GM12878 (cell line): ENCODE measurements around the gene CHL1. TPM values are rescaled to one million over a fixed set of nuclear protein-coding genes. Genes with fewer than 3 reads are reported as not detected.

ENCODE experiments used
- ATAC-seq: fragments of 200-7000 bp; cut with Tn5 transposase; 3 replicates; pipeline ENCODE4 v1.9.1; 2020; ENCODE audit warnings: mild to moderate bottlenecking, moderate library complexity
- BruUV-seq: library from RNA; stranded (reverse); fragments of 400-500 nt; replicated peaks from 2 replicates; lab custom pipeline; 2021; lab: Mats Ljungman, UMichigan
- CTCF ChIA-PET: fragments of 300-600 bp; sonication (Branson Sonifier 250); formaldehyde crosslinking; extraction: SDS; loops from one replicate; lab custom pipeline; 2021; ENCODE audit warnings: inconsistent platforms; lab: Yijun Ruan, JAX
- POLR2A ChIA-PET: fragments of 350-600 bp; formaldehyde crosslinking; extraction: SDS; loops from one replicate; lab custom pipeline; 2021; ENCODE audit warnings: inconsistent platforms; lab: Charles Lee
- RAD21 ChIA-PET: fragments of 300-600 bp; sonication (Branson Sonifier 250); formaldehyde crosslinking; loops from one replicate; lab custom pipeline; 2023; ENCODE audit warnings: antibody characterized with exemption; ENCODE audit not compliant: unreplicated experiment; lab: Charles Lee
- SMC1A ChIA-PET: fragments of 300-600 bp; sonication (Branson Sonifier 250); formaldehyde crosslinking; loops from one replicate; lab custom pipeline; 2023; ENCODE audit not compliant: unreplicated experiment, uncharacterized antibody; lab: Charles Lee
- DNase-seq: peaks from one replicate; pipeline ENCODE4 v3.0.0-alpha.2; 2011; ENCODE audit warnings: low read depth, low spot score
- FAIRE-seq: peaks from 3 replicates; lab custom pipeline; 2011; peaks lifted over from hg19 to GRCh38; lab: Jason Lieb, UNC
- H2AFZ ChIP-seq: 2 replicates; pipeline ENCODE4 v1.6.0; 2011; ENCODE audit warnings: low read depth, low read length, control low read depth; ENCODE audit not compliant: control insufficient read depth
- H3K27ac ChIP-seq: 2 replicates; pipeline ENCODE4 v1.5.1; 2011; ENCODE audit warnings: control low read depth; ENCODE audit not compliant: control insufficient read depth, insufficient read depth
- H3K27me3 ChIP-seq, 2 experiments: replicated peaks in 1 of 2; 2 replicates each; pipeline versions ENCODE4 v1.6.0 to v1.6.1; 2011; ENCODE audit warnings: low read length in 1 of 2; ENCODE audit not compliant: control insufficient read depth in 2 of 2, insufficient read depth in 2 of 2
- H3K36me3 ChIP-seq, 2 experiments: 2 replicates each; pipeline ENCODE4 v1.5.1; 2011; ENCODE audit warnings: low read length in 1 of 2; ENCODE audit not compliant: control insufficient read depth in 2 of 2, insufficient read depth in 2 of 2
- H3K4me1 ChIP-seq: 2 replicates; pipeline ENCODE4 v1.6.1; 2011; ENCODE audit warnings: mild to moderate bottlenecking, low read length, moderate library complexity, mixed read lengths; ENCODE audit not compliant: control insufficient read depth, insufficient read depth
- H3K4me2 ChIP-seq: 2 replicates; pipeline ENCODE4 v1.6.0; 2011; ENCODE audit warnings: control low read depth; ENCODE audit not compliant: control insufficient read depth, insufficient read depth
- H3K4me3 ChIP-seq: fragments of 200-600 bp; sonication (generic); 2 replicates; pipeline ENCODE4 v1.5.1; 2016
- H3K79me2 ChIP-seq: 2 replicates; pipeline ENCODE4 v1.6.0; 2011; ENCODE audit warnings: low read length; ENCODE audit not compliant: control insufficient read depth, insufficient read depth
- H3K9ac ChIP-seq: 2 replicates; pipeline ENCODE4 v1.8.0; 2011; ENCODE audit warnings: low read length, control low read depth, mixed read lengths; ENCODE audit not compliant: control insufficient read depth, insufficient read depth
- H3K9me3 ChIP-seq: replicated peaks from 3 replicates; pipeline ENCODE4 v1.5.1; 2011; ENCODE audit warnings: mild to moderate bottlenecking, low read length; ENCODE audit not compliant: control insufficient read depth, insufficient read depth
- H4K20me1 ChIP-seq: 2 replicates; pipeline ENCODE4 v1.6.0; 2011; ENCODE audit not compliant: control insufficient read depth, insufficient read depth
- CHD1 ChIP-seq: IDR thresholded peaks from 2 replicates; pipeline ENCODE4 v1.6.1; 2012; ENCODE audit warnings: low read depth, low read length, improper control_type of control experiment
- CHD4 ChIP-seq: fragments of 200-600 bp; sonication (generic); IDR thresholded peaks from 2 replicates; pipeline ENCODE4 v1.6.1; 2016; ENCODE audit warnings: mild to moderate bottlenecking
- HDAC6 ChIP-seq: fragments of 200-600 bp; sonication (generic); IDR thresholded peaks from one replicate; pipeline ENCODE4 v1.8.0; 2017; ENCODE audit warnings: antibody characterized with exemption; ENCODE audit not compliant: unreplicated experiment
- WGBS: methylation state at CpG from one replicate; pipeline ENCODE4 v1.1.6; 2016; ENCODE audit warnings: low lambda C conversion rate; ENCODE audit not compliant: insufficient replicate concordance, insufficient coverage; ENCODE audit errors: missing lambda C conversion rate; 5-methylcytosine and 5-hydroxymethylcytosine counted together
- in situ Hi-C: fragments of 300-500 bp; cut with MboI; formaldehyde crosslinking; loops from 9 replicates; pipeline ENCODE4 v1.14.3; 2018; ENCODE audit warnings: mixed read lengths
- intact Hi-C: fragments of 100-400 bp; cut with micrococcal nuclease; formaldehyde crosslinking; loops from one replicate; pipeline ENCODE4 v1.14.2; 2022; ENCODE audit not compliant: unreplicated experiment
- polyA plus RNA-seq, 11 experiments: library from polyadenylated mRNA; depleted of rRNA in 4 of 11; unstranded in 6 of 11; stranded (reverse) in 5 of 11; fragments of >200 nt; fragmentation: Nextera tagmentation in 4 of 11; fragmentation: Illumina TruSeq in 1 of 11; extraction: Ambion mirVana in 4 of 11; extraction: Trizol in 1 of 11; gene quantifications; 1 replicate in 1 of 11; 2 replicates in 10 of 11; pipeline versions ENCODE4 v1.2.1 to v1.2.3, GENCODE V29; 2011 to 2016; ENCODE audit warnings: inconsistent platforms in 2 of 11, missing spikeins in 2 of 11, low read depth in 1 of 11
- total RNA-seq, 4 experiments: library from RNA; depleted of rRNA in 3 of 4; stranded (reverse); fragments of >200 nt in 3 of 4; fragmentation: Illumina TruSeq in 1 of 4; extraction: Trizol in 1 of 4; gene quantifications; 2 replicates each; pipeline versions ENCODE4 v1.2.1 to v1.2.3, GENCODE V29; 2013 to 2021
- TF ChIP-seq, protein P1 (sequence below): fragments of 450-650 bp; IDR thresholded peaks from 2 replicates; pipeline ENCODE4 v1.6.1; 2016; ENCODE audit warnings: mild to moderate bottlenecking, moderate library complexity, borderline replicate concordance

Gene CHL1
- total and polyA plus RNA-seq, 10 of the 15 experiments (the other 5 are each of a cell fraction or from before 2014, with no cell fraction given) = 0.71 to 30.4 (median 1.8) TPM

DNA sequence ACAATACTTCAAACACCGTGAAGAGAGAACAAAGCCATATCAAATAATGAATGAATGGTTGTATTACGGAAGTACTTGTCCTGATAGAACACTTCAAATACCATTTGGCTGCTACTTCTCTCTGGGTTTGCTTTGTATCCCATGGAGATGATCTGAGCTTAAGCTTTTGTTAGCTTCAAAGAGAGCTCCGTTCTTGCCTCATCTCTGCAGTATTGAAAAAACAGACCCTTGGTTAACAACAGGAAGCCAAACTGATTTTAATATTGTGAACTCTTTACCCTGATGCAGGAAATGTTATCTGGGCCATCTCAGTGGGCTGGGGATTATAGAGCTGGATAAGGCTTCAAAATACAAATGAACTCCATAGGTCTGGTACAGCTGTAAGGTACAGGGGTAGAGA is 101.0 kb downstream of the CHL1 start:
- ChIA-PET POLR2A (no interaction called here), RAD21 (interaction anchor here (1.3 kb wide), 1 partner anchor 57 kb away, joined by 5 read pairs; no protein-coding TSS in a partner anchor), SMC1A (interaction anchor here (0.9 to 4.7 kb wide), 6 partner anchors 8 to 54 kb away, joined by 3 to 31 read pairs (median 4); no protein-coding TSS in a partner anchor), CTCF (interaction anchor here (0.8 kb wide), 1 partner anchor 15 kb away, joined by 3 read pairs; no protein-coding TSS in a partner anchor)
- Histone ChIP-seq H2AFZ (no peak overlapping the region), H3K4me3 (no peak overlapping the region), H4K20me1 (no peaks in the 10 kb centered on the region), H3K36me3 (no peaks in the 10 kb centered on the region), H3K9ac (no peak overlapping the region), H3K4me2 (no peak overlapping the region), H3K4me1 (no peaks in the 10 kb centered on the region), H3K27me3 (no peaks in the 10 kb centered on the region), H3K9me3 (no peaks in the 10 kb centered on the region), H3K27ac (no peak overlapping the region), H3K79me2 (no peaks in the 10 kb centered on the region)
- DNase-seq = no peak
- intact Hi-C loops = no loop called here
- in situ Hi-C loops = no loop called here
- no TSS peak for BruUV-seq
- FAIRE-seq = no peak
- no peak for ATAC-seq
- WGBS = 32% methylated on average over 3 of the region's 3 CpGs
- TF ChIP-seq HDAC6 (no peak), CHD1 (no peak), CHD4 (no peak)
- TF ChIP-seq, protein P1, sequence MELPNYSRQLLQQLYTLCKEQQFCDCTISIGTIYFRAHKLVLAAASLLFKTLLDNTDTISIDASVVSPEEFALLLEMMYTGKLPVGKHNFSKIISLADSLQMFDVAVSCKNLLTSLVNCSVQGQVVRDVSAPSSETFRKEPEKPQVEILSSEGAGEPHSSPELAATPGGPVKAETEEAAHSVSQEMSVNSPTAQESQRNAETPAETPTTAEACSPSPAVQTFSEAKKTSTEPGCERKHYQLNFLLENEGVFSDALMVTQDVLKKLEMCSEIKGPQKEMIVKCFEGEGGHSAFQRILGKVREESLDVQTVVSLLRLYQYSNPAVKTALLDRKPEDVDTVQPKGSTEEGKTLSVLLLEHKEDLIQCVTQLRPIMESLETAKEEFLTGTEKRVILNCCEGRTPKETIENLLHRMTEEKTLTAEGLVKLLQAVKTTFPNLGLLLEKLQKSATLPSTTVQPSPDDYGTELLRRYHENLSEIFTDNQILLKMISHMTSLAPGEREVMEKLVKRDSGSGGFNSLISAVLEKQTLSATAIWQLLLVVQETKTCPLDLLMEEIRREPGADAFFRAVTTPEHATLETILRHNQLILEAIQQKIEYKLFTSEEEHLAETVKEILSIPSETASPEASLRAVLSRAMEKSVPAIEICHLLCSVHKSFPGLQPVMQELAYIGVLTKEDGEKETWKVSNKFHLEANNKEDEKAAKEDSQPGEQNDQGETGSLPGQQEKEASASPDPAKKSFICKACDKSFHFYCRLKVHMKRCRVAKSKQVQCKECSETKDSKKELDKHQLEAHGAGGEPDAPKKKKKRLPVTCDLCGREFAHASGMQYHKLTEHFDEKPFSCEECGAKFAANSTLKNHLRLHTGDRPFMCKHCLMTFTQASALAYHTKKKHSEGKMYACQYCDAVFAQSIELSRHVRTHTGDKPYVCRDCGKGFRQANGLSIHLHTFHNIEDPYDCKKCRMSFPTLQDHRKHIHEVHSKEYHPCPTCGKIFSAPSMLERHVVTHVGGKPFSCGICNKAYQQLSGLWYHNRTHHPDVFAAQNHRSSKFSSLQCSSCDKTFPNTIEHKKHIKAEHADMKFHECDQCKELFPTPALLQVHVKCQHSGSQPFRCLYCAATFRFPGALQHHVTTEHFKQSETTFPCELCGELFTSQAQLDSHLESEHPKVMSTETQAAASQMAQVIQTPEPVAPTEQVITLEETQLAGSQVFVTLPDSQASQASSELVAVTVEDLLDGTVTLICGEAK = no peak
